Measurements from ENCODE around the gene LMNA.
"Not testable (repeated sequence)": the region's sequence is repeated elsewhere in the genome, so short reads cannot be mapped to it uniquely, and the experiment has no call there.

LMNA gene

DNA sequence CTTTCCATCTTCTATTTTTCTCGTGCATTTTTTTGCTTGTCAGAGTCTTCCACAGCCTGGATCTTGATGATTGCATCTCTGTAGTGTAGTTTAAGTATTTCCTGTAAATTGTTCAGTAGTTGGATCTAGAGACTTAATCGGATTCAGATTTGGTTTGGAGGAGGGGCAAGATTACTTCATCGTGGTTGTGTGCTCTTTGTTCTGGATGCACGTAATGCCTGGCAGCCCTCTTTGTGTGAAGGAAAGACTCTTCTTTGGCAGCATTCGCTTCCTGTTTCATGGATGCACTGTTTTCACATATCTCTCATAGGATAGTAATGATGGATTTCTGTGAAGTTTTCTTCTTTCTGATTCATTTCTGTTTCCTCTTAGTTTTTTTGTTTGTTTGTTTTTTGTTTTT lies 53.0 kb downstream of the LMNA start:
- DNase-seq = no peak

DNA sequence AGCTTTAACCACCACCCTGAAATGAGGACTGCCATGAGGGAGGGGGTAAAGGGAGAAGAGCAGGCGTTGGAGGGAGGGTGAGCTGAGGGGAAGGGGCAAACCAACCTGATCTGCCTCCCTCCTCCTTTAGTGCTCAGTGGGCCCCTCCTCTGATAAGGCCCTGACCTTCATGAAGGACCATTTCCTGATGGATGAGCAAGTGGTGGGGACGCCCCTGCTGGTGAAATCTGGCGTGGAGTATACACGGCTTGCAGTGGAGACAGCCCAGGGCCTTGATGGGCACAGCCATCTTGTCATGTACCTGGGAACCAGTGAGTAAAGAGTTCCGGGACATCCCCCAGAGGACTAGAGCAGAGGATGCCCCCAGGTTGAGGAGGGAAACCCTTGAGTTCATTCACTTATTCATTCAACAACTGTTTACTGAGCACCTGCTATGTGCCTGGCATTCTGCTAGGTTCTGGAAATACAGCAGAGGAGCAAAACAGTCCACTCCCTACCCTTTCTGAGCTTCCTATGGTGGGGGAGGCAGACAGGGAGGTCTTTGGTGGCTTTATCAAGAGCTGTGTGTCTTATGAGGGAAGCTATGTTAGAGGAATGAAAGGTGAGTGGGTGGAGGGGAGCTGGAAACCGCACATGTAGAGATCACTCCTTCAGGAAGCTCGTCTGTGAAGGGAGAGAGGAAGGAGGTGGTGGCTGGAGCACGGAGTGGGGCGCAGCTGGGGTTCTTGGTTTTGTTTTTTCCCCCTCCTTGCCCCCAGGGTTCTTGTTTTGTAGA lies 58.4 kb downstream of the LMNA start:
- no peak for DNase-seq

DNA sequence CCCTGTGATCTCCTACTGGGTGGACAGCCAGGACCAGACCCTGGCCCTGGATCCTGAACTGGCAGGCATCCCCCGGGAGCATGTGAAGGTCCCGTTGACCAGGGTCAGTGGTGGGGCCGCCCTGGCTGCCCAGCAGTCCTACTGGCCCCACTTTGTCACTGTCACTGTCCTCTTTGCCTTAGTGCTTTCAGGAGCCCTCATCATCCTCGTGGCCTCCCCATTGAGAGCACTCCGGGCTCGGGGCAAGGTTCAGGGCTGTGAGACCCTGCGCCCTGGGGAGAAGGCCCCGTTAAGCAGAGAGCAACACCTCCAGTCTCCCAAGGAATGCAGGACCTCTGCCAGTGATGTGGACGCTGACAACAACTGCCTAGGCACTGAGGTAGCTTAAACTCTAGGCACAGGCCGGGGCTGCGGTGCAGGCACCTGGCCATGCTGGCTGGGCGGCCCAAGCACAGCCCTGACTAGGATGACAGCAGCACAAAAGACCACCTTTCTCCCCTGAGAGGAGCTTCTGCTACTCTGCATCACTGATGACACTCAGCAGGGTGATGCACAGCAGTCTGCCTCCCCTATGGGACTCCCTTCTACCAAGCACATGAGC lies 62.2 kb downstream of the LMNA start:
- DNase-seq = no peak

DNA sequence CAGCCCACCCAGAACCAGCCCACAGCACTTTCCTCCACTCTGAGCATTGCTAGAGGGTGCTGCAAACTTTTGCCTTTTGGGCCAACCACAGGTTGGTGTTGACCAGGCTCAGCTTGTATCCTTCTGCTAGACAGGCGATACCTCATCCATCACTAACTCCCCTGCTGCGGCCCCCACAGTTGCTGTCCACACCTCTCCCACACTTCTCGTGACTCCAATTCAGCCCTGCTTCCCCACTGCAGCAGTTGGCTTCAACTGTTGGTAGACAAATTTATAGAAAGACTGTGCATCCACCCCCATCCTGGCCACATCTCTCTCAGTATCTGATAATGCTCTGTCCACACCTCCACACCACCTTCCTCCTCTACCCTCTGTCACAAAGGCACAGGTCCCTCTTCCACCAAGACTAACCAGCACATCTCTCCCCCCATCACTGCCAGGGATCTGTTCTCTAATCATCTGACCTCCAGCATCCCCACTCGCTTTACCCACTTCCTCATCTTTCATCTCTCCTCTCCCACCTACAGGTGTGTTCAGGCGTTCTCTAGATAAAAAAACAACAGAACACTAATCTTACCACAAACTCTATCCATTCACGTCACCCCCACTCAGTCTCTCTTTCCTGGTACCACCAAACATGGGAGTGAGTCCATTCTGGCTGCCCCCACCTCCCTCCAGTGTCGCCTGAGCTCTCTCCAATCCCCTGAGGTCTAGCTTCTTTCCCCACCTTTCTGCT lies 63.6 kb downstream of the LMNA start:
- DNase-seq = no peak

DNA sequence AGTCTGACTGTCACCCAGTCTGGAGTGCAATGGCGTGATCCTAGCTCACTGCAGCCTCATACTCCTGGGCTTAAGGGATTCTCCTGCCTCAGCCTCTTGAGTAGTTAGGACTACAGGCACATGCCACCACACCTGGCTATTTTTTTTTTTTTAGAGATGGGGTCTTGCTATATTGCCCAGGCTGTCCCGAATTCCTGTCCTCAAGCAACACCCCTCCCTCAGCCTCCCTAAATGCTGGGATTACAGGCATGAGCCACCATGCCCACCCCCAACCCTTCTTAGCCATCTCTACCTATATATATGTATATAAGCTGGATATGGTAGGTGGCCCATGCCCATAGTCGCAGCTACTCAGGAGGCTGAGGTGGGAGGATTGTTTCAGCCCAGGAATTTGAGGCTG lies 66.0 kb downstream of the LMNA start:
- DNase-seq = no peak

DNA sequence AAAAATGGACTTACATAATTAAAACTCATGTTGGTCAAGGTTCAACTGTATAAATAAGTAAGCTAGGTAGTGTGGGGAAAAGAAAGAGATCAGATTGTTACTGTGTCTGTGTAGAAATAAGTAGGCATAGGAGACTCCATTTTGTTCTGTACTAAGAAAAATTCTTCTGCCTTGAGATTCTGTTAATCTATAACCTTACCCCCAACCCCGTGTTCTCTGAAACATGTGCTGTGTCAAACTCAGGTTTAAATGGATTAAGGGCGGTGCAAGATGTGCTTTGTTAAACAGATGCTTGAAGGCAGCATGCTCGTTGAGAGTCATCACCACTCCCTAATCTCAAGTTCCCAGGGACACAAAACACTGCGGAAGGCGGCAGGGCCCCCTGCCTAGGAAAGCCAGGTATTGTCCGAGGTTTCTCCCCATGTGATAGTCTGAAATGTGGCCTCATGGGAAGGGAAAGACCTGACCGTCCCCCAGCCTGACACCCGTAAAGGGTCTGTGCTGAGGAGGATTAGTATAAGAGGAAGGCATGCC lies 66.9 kb downstream of the LMNA start:
- DNase-seq = not testable (repeated sequence)

DNA sequence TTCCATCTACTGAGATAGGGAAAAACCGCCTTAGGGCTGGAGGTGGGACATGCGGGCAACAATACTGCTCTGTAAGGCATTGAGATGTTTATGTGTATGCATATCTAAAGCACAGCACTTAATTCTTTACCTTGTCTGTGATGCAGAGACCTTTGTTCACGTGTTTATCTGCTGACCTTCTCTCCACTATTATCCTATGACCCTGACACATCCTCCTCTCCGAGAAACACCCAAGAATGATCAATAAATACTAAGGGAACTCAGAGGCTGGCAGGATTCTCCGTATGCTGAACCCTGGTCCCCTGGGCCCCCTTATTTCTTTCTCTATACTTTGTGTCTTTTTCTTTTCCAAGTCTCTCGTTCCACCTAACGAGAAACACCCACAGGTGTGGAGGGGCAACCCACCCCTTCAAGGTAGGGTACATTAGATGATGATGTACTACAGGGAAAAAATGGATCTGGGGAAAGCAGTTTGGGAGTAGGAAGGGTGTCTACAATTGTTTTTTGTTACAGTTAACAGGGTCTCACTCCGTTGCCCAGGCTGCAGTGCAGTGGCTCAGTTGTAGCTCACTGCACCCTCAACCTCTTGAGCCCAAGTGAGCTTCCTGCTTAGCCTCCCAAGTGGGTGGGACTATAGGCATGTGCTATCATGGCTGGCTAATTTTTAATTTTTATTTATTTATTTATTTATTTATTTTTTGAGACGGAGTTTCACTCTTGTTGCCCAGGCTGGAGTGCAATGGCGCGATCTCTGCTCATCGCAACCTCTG lies 67.7 kb downstream of the LMNA start:
- DNase-seq = not testable (repeated sequence)

DNA sequence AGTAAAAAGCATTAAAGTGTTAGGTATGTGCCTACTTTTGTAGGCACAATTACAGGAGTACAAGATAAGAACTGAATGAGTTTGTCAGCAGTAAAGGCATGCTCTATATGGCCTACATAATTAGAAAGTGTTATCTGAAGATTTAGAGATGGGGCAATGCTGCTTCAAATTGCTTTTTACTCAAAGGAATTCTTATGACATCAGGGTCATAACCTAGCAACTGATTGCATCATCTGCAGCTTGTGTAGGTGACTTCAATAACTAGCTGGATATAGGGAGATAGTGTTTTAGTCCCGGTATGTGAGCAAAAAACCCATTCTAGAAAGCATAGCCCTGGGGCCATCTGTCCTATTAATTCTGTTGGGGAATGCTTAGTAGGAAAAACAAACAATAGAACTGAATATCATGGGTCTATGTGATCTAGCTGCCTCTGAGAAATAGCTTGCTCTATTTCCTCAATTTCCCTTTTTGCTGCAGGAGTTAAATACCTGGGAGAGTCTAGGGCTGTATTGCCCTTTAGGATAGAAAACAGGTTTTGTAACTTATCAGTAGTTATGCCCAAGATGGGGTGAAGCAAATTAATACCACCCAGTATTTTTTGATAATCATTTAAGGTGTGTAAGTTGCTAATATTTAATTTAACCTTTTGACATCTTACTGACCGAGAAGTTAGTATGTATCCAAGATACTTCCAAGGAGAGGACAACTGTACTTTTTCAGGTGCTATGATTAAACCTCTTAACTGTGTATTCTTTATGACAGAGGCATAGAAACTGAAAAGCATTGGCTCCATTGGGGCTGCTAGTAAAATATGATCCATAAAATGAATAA lies 72.1 kb downstream of the LMNA start:
- not testable (repeated sequence) for DNase-seq
